Stomach (tissue), 4 donors: Measurements from ENCODE around the gene AGBL4.

Source experiments
- EP300 ChIP-seq: sonication (generic); formaldehyde crosslinking; IDR thresholded peaks from one replicate; pipeline ENCODE4 v1.6.1; 2017; ENCODE audit warnings: antibody characterized with exemption
- POLR2A ChIP-seq, 4 donors: fragments of 450-650 bp; IDR thresholded peaks; one replicate each; pipeline ENCODE4 v1.6.1; 2016; ENCODE audit warnings: antibody characterized with exemption in 4 of 4, control low read depth in 2 of 4, mild to moderate bottlenecking in 1 of 4, moderate library complexity in 1 of 4
- POLR2AphosphoS5 ChIP-seq, 3 donors: sonication (generic); formaldehyde crosslinking; IDR thresholded peaks; one replicate each; pipeline ENCODE4 v1.6.1; 2016; ENCODE audit warnings: antibody characterized with exemption in 3 of 3
- TF ChIP-seq, protein P1 (sequence below), 7 experiments: fragments of 450-650 bp in 4 of 7; fragments of 200-600 bp in 3 of 7; sonication (generic) in 3 of 7; IDR thresholded peaks; one replicate each; pipeline ENCODE4 v1.5.1; 2016 to 2019; ENCODE audit warnings: antibody characterized with exemption in 7 of 7, control low read depth in 2 of 7, mild to moderate bottlenecking in 1 of 7

DNA sequence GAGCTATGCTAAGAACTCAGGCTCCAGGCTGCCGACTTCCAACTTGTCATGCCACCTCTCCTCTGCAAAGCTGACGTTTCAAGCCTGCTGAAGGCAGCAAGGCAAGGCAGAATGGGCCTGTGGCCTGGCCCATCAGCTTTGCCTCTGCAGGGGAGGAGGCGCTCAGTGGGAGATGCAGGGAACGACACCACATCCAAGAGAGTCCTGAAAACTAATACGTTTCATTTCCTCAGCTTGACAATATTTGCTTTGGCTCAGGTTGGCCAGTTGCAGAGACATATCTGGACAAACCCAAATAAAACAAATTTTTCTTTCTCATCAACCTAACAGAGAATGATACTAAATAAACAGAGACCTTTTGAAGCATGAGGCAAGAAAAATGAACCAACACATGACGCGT lies 1282.4 kb downstream of the AGBL4 start:
- TF ChIP-seq, protein P1, sequence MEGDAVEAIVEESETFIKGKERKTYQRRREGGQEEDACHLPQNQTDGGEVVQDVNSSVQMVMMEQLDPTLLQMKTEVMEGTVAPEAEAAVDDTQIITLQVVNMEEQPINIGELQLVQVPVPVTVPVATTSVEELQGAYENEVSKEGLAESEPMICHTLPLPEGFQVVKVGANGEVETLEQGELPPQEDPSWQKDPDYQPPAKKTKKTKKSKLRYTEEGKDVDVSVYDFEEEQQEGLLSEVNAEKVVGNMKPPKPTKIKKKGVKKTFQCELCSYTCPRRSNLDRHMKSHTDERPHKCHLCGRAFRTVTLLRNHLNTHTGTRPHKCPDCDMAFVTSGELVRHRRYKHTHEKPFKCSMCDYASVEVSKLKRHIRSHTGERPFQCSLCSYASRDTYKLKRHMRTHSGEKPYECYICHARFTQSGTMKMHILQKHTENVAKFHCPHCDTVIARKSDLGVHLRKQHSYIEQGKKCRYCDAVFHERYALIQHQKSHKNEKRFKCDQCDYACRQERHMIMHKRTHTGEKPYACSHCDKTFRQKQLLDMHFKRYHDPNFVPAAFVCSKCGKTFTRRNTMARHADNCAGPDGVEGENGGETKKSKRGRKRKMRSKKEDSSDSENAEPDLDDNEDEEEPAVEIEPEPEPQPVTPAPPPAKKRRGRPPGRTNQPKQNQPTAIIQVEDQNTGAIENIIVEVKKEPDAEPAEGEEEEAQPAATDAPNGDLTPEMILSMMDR (IDR thresholded peaks at IDR 0.05), result no peak
- TF ChIP-seq POLR2A (IDR thresholded peaks at IDR 0.05) (no peak), EP300 (no peak), POLR2AphosphoS5 (IDR thresholded peaks at IDR 0.05) (no peak)
